Measurements from ENCODE around the gene LRP10. TPM values are rescaled to one million over a fixed set of nuclear protein-coding genes. Genes with fewer than 3 reads are reported as not detected.
"Not testable (repeated sequence)": the region's sequence is repeated elsewhere in the genome, so short reads cannot be mapped to it uniquely, and the experiment has no call there.

Gene LRP10, protein sequence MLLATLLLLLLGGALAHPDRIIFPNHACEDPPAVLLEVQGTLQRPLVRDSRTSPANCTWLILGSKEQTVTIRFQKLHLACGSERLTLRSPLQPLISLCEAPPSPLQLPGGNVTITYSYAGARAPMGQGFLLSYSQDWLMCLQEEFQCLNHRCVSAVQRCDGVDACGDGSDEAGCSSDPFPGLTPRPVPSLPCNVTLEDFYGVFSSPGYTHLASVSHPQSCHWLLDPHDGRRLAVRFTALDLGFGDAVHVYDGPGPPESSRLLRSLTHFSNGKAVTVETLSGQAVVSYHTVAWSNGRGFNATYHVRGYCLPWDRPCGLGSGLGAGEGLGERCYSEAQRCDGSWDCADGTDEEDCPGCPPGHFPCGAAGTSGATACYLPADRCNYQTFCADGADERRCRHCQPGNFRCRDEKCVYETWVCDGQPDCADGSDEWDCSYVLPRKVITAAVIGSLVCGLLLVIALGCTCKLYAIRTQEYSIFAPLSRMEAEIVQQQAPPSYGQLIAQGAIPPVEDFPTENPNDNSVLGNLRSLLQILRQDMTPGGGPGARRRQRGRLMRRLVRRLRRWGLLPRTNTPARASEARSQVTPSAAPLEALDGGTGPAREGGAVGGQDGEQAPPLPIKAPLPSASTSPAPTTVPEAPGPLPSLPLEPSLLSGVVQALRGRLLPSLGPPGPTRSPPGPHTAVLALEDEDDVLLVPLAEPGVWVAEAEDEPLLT
- 38.9 and 40.5 TPM in 2 replicates for total RNA-seq

- H3K4me1 Mint-ChIP-seq (ENCODE audit: low read depth) = peaks cover 19% of the 10 kb centered on the region
- peak within 1 kb of the TSS; percentile 97 for H3K27ac Mint-ChIP-seq
- H3K36me3 Mint-ChIP-seq (ENCODE audit: low read depth) = peaks cover 27% of the 10 kb centered on the region
- no peaks in the 10 kb centered on the region for H3K27me3 Mint-ChIP-seq (ENCODE audit: low read depth)
- H3K9me3 Mint-ChIP-seq = no peaks in the 10 kb centered on the region
- H3K4me3 Mint-ChIP-seq (ENCODE audit: low read depth) = peak within 1 kb of the TSS; percentile 89
- intact Hi-C loops (cut with micrococcal nuclease) = loop anchor here (1.0 to 5.0 kb wide), 7 partner anchors 16 to 315 kb away; partner anchors contain the start of genes DAD1 and RBM23
- DNase-seq (ENCODE audit: low spot score) = peak; percentile 79
Measured at GRCh38 chr14:22871224-22872032, at the start of gene LRP10. Gene LRP10 (plus strand): TSS chr14:22871740. CDS start chr14:22872304, 564 bp downstream.

GRCh38 chr14:22822016-22822570 lies 49.4 kb upstream of the LRP10 start:
- intact Hi-C loops (cut with micrococcal nuclease) = loop anchor here (2.0 to 5.0 kb wide), 3 partner anchors 50 to 250 kb away; partner anchors contain the start of gene LRP10
- H3K27me3 Mint-ChIP-seq (ENCODE audit: low read depth) = peaks cover 19% of the 10 kb centered on the region
- H3K9me3 Mint-ChIP-seq = no peaks in the 10 kb centered on the region
- no peak for DNase-seq (ENCODE audit: low spot score)
- H3K4me3 Mint-ChIP-seq (ENCODE audit: low read depth) = peak overlapping the region; percentile 62
- peaks cover 24% of the 10 kb centered on the region for H3K4me1 Mint-ChIP-seq (ENCODE audit: low read depth)
- H3K27ac Mint-ChIP-seq = no peak overlapping the region
- H3K36me3 Mint-ChIP-seq (ENCODE audit: low read depth) = no peaks in the 10 kb centered on the region

- Mint-ChIP-seq H3K4me1 (ENCODE audit: low read depth) (peaks cover 24% of the 10 kb centered on the region), H3K4me3 (ENCODE audit: low read depth) (peak overlapping the region; percentile 62), H3K27ac (no peak overlapping the region), H3K36me3 (ENCODE audit: low read depth) (no peaks in the 10 kb centered on the region), H3K27me3 (ENCODE audit: low read depth) (peaks cover 19% of the 10 kb centered on the region), H3K9me3 (no peaks in the 10 kb centered on the region)
- DNase-seq (ENCODE audit: low spot score) = peak; percentile 47
- intact Hi-C loops (cut with micrococcal nuclease) = loop anchor here (1.0 to 5.0 kb wide), 4 partner anchors 31 to 250 kb away; partner anchors contain the start of gene LRP10
Measured at GRCh38 chr14:22822571-22823098, 48.9 kb upstream of the LRP10 start.

GRCh38 chr14:22824711-22825359 lies 46.7 kb upstream of the LRP10 start:
- H3K27me3 Mint-ChIP-seq (ENCODE audit: low read depth) = peaks cover 14% of the 10 kb centered on the region
- no peak for DNase-seq (ENCODE audit: low spot score)
- H3K9me3 Mint-ChIP-seq = no peaks in the 10 kb centered on the region
- intact Hi-C loops (cut with micrococcal nuclease) = loop anchor here (5.0 kb wide), 2 partner anchors 47 to 253 kb away; partner anchors contain the start of gene LRP10
- no peak overlapping the region for H3K4me3 Mint-ChIP-seq (ENCODE audit: low read depth)
- H3K27ac Mint-ChIP-seq = no peak overlapping the region
- H3K36me3 Mint-ChIP-seq (ENCODE audit: low read depth) = peaks cover 4% of the 10 kb centered on the region
- peaks cover 24% of the 10 kb centered on the region for H3K4me1 Mint-ChIP-seq (ENCODE audit: low read depth)

GRCh38 chr14:22829076-22829660 lies 42.4 kb upstream of the LRP10 start:
- H3K9me3 Mint-ChIP-seq; H3K27me3 Mint-ChIP-seq (ENCODE audit: low read depth); DNase-seq (ENCODE audit: low spot score): not testable (repeated sequence)
- intact Hi-C loops (cut with micrococcal nuclease) = loop anchor here (2.0 kb wide), 1 partner anchor 62 kb away; the partner anchor contains the start of gene OXA1L
- Mint-ChIP-seq H3K4me3 (ENCODE audit: low read depth) (peak overlapping the region; percentile 94), H3K27ac (peak overlapping the region; percentile 91), H3K36me3 (ENCODE audit: low read depth) (peaks cover 35% of the 10 kb centered on the region), H3K4me1 (ENCODE audit: low read depth) (peaks cover 28% of the 10 kb centered on the region)

DNA sequence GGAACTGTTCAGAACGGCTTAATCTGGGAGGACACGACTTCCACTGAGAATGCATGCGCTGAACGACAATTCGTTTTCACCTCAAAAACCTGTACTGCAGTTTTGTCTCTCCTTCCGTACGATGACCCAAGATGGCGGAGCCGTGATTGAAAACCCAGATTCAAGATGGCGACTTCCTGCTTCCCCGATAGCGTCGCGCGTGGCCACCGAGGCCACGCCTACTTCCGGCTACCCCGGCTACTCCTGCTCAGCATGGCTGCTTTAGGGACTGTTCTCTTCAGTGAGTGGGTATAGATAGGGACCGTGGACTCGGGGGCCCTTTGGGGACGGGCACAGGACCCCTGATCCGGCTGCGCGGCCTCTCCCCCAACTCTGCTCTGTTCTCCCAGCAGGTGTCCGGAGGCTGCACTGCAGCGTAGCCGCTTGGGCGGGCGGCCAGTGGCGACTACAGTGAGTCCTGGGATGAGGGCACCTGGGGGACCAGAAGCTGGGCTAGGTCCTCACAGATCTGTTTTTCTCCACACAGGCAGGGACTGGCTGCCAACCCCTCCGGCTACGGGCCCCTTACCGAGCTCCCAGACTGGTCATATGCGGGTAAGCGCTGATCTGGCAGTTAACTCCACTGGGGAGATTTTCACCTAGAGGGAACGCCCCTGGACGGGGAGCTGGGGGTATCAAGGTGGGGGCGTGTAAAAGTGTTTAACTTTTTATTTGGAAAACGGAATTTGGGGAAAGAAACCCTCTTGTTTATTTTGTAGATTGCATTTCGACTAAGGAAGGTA lies 41.7 kb upstream of the LRP10 start, which contains the start of gene MRPL52:
Gene MRPL52, plus strand, starts transcription at position 227 of the 782 bp plus-strand sequence. Its CDS starts 26 bp downstream, at position 253.
- Mint-ChIP-seq H3K27me3 (ENCODE audit: low read depth) (no peaks in the 10 kb centered on the region), H3K4me1 (ENCODE audit: low read depth) (peaks cover 23% of the 10 kb centered on the region), H3K4me3 (ENCODE audit: low read depth) (peak within 1 kb of the TSS; percentile 94), H3K36me3 (ENCODE audit: low read depth) (peaks cover 39% of the 10 kb centered on the region), H3K27ac (peak within 1 kb of the TSS; percentile 91), H3K9me3 (no peaks in the 10 kb centered on the region)
- intact Hi-C loops (cut with micrococcal nuclease) = loop anchor here (2.0 kb wide), 1 partner anchor 63 kb away; the partner anchor contains the start of gene OXA1L
- peak; percentile 81 for DNase-seq (ENCODE audit: low spot score)

DNA sequence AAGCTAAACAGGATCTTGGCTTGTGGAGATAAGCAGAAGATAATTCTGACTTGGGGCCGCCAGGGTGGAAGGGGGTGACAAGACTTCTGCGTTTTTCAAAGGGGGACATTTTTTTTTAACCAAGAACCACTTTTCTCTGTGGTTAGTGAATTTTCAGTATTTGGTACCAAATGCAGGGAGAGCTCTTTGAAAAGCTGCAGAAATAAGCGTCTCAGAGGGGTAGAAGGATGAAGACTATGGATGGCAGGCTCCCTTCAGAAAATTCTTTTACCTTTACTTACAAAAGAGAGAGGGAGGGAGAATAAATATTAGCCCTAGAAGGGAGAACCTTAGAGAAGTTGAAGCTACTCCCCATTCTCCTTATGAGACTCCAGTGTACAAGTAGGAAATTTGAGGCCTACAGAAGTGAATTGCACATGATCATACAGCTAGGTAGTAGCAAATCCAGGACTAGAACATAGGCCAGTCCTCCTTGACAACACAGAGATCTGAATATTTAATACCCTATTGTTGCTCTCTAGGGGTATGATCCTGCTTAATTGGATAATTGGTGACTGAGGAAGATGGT lies 41.0 kb upstream of the LRP10 start:
- intact Hi-C loops (cut with micrococcal nuclease) = no loop called here
- no peaks in the 10 kb centered on the region for H3K9me3 Mint-ChIP-seq

GRCh38 chr14:22835505-22835904 lies 36.0 kb upstream of the LRP10 start:
- Mint-ChIP-seq H3K9me3 (no peaks in the 10 kb centered on the region), H3K27ac (peak overlapping the region; percentile 0), H3K4me3 (ENCODE audit: low read depth) (no peak overlapping the region), H3K36me3 (ENCODE audit: low read depth) (peaks cover 55% of the 10 kb centered on the region), H3K4me1 (ENCODE audit: low read depth) (peaks cover 13% of the 10 kb centered on the region), H3K27me3 (ENCODE audit: low read depth) (peaks cover 21% of the 10 kb centered on the region)
- DNase-seq (ENCODE audit: low spot score) = no peak
- intact Hi-C loops (cut with micrococcal nuclease) = no loop called here

More for the DNA sequence above, 41.0 kb upstream of the LRP10 start:
- Mint-ChIP-seq H3K27ac (peak overlapping the region; percentile 91), H3K36me3 (ENCODE audit: low read depth) (peaks cover 46% of the 10 kb centered on the region), H3K4me3 (ENCODE audit: low read depth) (peak overlapping the region; percentile 94), H3K4me1 (ENCODE audit: low read depth) (peaks cover 21% of the 10 kb centered on the region), H3K27me3 (ENCODE audit: low read depth) (no peaks in the 10 kb centered on the region)
- no peak for DNase-seq (ENCODE audit: low spot score)

DNA sequence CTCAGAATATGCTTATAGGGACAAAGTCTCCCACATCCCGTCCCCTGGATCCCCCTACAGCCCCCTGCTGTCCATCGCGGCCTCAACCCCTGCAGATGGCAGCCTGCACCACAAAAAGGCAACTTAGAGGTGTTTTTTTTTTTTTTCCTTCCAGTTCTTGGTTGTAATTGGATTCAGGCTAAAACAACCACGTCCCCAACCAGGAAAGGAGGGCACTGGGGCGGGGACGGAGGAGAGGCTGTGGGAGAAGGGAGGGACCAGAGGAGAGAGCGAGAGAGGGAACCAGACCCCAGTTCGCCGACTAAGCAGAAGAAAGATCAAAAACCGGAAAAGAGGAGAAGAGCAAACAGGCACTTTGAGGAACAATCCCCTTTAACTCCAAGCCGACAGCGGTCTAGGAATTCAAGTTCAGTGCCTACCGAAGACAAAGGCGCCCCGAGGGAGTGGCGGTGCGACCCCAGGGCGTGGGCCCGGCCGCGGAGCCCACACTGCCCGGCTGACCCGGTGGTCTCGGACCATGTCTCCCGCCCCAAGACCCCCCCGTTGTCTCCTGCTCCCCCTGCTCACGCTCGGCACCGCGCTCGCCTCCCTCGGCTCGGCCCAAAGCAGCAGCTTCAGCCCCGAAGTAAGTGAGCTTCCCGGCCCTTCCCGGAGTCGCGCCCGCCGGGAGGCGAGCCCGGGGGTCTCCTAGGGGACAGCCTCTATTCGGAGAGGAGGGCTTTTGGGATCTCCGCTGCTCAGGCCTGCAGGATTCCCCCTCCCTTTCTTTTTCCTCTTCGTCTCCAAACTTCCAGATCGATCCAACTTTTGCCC lies 35.0 kb upstream of the LRP10 start, which contains the start of gene MMP14:
Gene MMP14, plus strand, starts transcription at position 285 of the 813 bp plus-strand sequence. Its CDS starts 233 bp downstream, at position 518.
- H3K9me3 Mint-ChIP-seq = no peaks in the 10 kb centered on the region
- peak within 1 kb of the TSS; percentile 60 for H3K4me3 Mint-ChIP-seq (ENCODE audit: low read depth)
- H3K36me3 Mint-ChIP-seq (ENCODE audit: low read depth) = peaks cover 49% of the 10 kb centered on the region
- H3K4me1 Mint-ChIP-seq (ENCODE audit: low read depth) = peaks cover 8% of the 10 kb centered on the region
- H3K27ac Mint-ChIP-seq = peak within 1 kb of the TSS; percentile 0
- peaks cover 21% of the 10 kb centered on the region for H3K27me3 Mint-ChIP-seq (ENCODE audit: low read depth)
- DNase-seq (ENCODE audit: low spot score) = no peak
- intact Hi-C loops (cut with micrococcal nuclease) = no loop called here
